Keratinocyte (primary cell): ENCODE data around the gene ALG12.

ENCODE experiments used
- EZH2 ChIP-seq: IDR thresholded peaks from one replicate; pipeline ENCODE4 v1.6.1; 2012; ENCODE audit warnings: inconsistent platforms, mild to moderate bottlenecking, low read length, moderate library complexity
- TF ChIP-seq, protein P1 (sequence below), 3 experiments: IDR thresholded peaks in 1 of 3; conservative IDR thresholded peaks in 1 of 3; optimal IDR thresholded peaks in 1 of 3; 2 replicates in 2 of 3; 3 replicates in 1 of 3; pipeline versions ENCODE3 to v1.5.1; 2011; ENCODE audit warnings: low read length in 3 of 3, mild to moderate bottlenecking in 3 of 3, moderate library complexity in 2 of 3, control low read depth in 1 of 3, inconsistent platforms in 1 of 3; ENCODE audit not compliant: insufficient read depth in 2 of 3; ENCODE audit errors: extremely low read depth in 1 of 3

DNA sequence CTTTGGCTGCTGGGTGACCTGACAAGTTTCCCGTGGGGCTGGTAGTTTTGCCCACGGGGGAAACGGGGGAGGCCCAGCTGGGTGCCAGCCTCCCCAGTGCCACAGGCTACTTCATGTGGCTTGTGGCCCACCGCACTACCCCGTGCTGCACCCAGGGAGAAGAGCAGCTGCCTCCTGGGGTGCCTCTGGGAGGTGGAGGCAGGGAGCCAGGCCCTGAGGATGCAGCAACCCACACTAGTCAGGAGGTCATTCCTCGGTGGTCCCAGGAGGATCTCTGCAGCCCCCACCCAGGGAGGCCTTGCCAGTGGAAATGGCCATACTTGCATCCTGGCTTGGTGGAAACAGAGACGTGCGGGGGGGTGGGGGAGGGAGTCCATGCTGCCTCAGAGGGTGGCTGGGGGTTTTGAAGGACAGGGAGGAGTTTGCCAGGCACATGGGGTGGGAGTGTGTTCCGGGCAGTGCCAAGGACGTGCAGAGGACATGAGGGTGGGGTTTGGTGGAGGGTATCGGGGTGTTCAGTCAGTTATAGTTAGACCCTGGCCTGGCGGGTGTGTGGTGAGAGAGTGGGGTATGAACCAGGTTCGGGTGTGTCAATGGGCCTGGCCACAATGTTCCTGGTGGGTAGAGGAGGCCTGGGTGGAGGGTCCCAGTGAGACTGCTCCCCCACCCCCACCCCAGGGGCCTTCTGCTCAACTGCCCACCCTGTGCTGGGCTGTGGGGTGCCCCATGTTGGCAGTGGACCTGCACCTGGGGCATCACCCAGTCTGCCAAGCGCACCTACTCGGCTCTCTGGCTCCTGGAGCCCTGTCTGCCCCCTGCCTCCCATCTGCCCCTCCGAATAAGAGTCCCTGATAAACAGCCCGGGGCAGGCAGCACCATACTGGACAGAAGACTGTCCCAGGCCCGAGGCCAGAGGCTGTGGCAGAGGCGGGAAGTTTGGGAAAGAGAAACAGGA lies 46.2 kb upstream of the ALG12 start:
- TF ChIP-seq, protein P1, sequence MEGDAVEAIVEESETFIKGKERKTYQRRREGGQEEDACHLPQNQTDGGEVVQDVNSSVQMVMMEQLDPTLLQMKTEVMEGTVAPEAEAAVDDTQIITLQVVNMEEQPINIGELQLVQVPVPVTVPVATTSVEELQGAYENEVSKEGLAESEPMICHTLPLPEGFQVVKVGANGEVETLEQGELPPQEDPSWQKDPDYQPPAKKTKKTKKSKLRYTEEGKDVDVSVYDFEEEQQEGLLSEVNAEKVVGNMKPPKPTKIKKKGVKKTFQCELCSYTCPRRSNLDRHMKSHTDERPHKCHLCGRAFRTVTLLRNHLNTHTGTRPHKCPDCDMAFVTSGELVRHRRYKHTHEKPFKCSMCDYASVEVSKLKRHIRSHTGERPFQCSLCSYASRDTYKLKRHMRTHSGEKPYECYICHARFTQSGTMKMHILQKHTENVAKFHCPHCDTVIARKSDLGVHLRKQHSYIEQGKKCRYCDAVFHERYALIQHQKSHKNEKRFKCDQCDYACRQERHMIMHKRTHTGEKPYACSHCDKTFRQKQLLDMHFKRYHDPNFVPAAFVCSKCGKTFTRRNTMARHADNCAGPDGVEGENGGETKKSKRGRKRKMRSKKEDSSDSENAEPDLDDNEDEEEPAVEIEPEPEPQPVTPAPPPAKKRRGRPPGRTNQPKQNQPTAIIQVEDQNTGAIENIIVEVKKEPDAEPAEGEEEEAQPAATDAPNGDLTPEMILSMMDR (optimal IDR thresholded peaks at IDR 0.05 in 1 of 3, IDR thresholded peaks at IDR 0.05 in 1 of 3, conservative IDR thresholded peaks at IDR 0.05 in 1 of 3; ENCODE audit: extremely low read depth in 1 of 3, insufficient read depth in 2 of 3, low read length in 3 of 3): no peak
- no peak for TF ChIP-seq EZH2
